ENCODE data around the gene VSNL1.
A peak's percentile ranks its signal among the peaks of the same experiment; 100 is the strongest.

Gene VSNL1

DNA sequence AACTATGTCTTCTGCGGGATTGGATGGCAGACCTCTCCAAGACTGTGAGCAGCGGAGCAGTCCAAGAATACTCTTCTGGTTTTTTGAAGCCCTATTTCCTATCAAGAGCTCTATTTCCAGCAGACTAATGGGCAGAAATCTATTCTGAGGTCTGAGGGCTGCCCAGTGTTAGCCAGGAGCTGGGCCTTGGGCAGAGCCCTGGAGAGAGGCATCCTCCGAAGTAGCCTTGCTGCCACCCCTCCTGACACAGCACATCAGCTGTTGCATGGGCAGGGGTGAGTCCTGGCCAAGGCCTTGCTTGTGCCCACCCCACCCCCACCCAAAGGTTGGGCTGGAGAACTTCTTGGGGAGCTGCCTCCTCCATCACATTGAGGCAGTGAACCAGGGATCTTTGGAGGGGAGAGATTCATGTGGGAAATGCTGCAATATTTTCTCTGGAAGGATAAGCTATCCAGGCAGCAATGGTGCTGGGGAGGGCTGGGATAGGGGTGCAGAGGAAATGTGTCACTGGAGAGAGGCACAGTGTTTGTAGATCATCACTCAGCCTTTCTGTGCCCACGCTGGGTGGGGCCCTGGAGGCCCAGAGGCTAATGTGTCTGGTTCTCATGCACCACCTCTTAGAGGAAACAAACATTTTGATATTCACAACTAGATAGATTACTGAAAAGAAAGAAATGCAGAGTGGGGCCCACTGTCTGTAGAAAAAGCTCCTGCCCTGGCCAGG, 104.7 kb downstream of the VSNL1 start:
- no peak for DNase-seq (ENCODE audit: low read depth in 2 of 2)

DNA sequence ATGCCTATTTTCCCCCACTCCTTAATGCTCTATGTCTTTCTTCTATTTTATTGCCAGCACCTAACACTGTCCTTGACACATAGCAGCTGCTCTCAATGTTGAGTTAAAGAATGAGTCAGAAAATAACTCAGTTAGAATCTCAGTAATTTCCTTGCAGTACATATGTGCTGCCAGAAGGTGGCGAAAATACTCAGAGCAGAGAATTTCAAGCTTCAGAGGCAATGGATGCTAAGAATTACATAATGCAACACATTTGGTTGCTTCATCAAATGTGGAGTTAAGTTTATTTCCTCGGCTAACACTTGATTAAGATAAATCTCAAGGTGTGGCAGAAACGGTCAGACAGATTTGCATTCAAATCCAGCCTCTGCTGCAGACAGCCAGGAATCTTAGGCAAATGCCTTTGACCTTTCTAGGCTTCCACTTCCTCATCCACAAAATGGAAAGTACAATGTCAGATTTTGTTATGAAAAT, 105.6 kb downstream of the VSNL1 start:
- DNase-seq (ENCODE audit: low read depth in 2 of 2), result peak; percentile 18 to 35

DNA sequence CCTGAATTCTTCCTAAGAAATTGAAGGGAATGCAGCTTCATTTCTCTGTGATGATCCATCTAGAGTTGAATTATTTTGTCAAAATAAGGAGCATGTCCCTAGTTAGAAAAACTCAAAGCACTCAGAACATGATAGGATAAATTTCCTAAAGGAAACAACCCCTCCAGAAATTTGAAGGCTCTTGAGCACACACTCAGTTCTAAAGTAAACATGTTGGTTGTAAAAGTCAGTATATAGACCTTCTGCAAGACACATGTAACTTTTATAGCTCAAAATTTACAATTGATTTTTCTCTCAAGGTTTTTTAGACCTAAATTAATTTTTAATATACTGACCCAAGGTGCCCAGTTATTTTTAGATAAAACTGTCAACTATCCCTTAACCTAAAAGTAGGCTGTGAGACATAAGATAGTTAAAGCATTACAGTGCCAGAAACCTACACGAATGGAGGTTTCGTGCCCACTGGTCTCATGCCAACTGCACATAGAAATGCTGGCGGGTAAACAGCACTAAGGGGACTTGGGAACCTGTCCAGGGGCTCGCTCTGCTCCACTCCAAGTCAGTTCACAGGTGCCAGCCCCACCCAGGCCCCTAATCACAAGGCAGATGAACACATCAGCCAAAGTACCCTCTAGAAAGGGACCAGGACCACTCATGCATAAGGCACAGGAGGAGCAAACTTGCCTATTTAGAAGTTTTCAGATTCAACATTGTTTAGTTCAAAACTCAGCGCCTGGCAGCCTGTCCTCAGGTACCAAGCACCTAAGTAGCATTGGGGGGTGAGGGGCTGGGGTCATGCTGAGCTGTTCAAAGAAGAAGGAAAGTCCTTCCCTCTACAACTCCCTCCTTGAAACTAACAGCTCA, 106.6 kb downstream of the VSNL1 start:
- no peak for DNase-seq (ENCODE audit: low read depth in 2 of 2)

DNA sequence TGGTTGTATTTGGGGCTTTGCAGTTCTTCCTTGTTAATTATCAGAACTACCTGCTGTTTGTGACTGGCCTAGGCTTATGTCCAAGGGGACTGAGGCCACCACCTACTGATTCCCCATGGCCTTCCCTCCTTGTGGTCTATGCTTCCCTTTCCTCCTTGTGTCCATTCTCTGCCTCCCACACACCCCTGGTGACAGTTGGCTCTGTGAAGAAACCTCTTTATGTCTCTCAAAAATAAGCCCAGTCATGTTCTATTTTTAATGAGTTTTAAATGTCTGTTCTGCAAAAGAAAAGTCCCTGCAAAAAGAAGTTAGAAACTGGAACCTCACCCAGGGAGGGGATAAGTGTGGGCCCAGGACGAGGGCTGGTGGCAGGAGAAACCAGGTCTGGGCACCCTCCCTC, 108.1 kb downstream of the VSNL1 start:
- DNase-seq (ENCODE audit: low read depth in 2 of 2), result no peak

DNA sequence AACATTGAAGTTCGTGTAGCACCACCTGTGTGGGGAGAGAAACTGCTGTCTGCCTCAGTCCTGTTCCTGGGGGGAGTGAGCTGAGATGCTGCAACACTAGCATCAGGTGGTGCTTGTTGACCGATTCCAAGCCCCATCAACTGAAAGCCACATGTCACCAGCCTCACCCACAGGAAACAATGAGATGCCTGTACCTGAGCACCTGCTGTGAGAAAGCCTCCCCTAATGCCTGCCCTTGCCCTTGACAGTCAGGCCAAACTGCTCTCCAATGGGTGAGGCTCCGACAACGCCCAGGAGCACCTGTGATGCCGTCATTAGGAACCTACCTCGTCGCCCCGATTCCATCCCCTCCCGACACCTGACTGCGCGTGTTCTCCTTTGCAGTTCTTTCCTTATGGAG, 108.5 kb downstream of the VSNL1 start:
- DNase-seq (ENCODE audit: low read depth in 2 of 2), result no peak

- no peak for DNase-seq (ENCODE audit: low read depth in 2 of 2)
These were observed 112.3 kb downstream of the VSNL1 start for GRCh38 chr2:17652681-17653394.

DNA sequence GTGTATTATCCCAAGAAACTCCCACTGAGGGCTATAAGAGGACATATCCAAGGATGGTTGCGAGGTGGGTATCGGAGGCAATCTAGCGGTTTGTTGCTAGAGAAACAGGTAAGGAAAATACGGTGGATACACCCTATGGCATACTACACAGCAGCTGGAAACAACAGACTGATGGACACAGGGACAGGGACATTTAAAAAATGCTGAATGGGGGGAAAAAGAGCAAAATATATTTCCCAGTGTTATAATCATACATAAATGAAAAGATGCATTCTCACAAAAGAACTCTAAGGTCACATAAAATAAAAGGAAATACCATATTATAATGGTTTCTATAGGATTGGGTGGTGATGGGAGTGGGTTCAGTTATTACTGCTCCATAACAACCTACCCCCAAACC, 117.3 kb downstream of the VSNL1 start:
- DNase-seq (ENCODE audit: low read depth in 2 of 2), result no peak

GRCh38 chr2:17658251-17658843, 117.9 kb downstream of the VSNL1 start:
- no peak for DNase-seq (ENCODE audit: low read depth in 2 of 2)

- no peak for DNase-seq (ENCODE audit: low read depth in 2 of 2)
These were observed 119.7 kb downstream of the VSNL1 start for GRCh38 chr2:17660219-17660618.

DNA sequence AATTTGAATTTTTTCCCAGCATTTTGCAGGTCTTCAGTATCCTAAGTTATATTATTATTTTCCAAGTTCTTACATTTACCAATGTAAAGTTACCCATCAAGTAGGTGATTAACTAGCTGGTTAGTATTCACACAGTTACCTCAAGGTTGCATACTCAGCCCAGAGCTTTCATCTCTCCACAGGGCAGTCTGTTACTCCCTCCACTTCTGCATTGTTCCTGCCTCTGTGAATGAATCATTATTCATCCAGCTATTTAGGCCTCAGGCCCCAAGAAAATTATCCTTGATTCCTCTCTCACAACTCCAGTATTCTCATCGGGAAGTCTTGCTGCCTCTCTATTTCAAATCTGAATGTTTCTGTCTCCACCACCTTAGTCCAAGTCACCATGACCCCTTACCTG, 121.0 kb downstream of the VSNL1 start:
- DNase-seq (ENCODE audit: low read depth in 2 of 2), result no peak

DNA sequence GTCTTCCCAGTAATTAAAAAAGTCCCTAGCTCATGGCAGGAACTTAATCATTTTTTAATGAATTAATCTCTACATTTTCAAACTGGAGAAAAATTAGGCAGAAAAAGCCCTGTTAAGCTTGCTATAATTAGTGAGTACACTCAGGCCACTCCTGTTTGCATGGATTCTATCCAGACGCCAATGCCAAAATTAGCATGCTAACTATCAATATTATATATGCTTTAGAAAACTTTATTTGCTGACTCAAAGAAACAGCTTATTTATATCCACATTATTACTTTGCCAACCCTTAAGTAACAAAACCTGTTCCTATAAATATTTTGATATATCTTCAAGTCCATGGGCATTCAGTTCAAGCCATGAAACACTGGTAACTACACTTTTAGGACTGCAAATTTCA, 122.2 kb downstream of the VSNL1 start:
- DNase-seq (ENCODE audit: low read depth in 2 of 2), result no peak

DNA sequence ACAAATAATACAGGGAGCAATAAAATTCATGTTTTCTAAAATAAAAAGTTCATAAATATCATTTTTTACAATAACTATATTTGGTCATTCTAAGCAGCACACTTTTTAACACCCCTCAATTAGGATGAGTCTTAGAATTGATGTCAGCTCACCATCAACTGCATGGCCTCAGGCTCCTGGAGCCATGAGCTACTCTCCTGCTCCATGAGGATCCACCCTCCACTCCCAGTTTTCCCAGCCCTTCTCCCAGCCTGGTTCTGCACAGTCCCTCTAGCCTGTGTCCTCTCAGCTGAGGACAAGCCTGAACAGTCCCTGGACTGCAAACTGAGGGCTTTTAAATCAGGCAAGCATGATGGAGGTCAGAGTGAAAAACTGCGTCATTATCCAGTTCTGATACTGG, 124.0 kb downstream of the VSNL1 start:
- no peak for DNase-seq (ENCODE audit: low read depth in 2 of 2)

GRCh38 chr2:17667898-17668297, 127.4 kb downstream of the VSNL1 start:
- DNase-seq (ENCODE audit: low read depth in 2 of 2), result no peak

DNA sequence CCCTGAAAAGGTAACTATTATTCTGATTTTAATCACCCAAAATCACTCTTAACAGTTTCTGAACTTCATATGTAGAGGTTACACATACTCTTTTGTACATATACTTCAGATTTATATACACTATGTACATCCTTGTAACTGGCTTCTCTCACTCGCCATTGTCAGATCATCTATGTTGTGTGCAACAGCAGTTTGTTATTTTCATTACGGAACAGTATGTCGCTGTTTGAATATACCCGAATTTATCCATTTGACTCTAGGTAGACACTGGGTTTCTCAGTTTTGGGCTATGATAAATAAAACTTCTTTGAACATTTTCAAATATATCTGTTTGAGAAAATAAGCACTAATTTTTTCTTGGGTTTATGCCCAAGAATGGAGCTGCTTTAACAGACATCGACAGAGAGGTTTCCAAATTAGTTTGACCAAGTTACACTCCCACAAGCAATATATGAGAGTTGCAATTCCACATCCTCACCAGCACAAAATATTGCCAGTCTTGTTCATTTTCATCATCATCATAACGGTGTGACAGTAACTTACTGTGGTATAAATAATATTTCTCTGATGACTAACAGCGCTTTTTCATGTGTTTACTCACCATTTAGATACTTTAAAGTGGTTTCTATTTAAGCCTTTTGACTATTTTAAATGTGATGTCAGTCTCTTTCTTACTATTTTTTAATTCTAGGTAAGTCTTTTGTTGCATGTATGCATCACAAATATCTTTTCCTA, 132.3 kb downstream of the VSNL1 start:
- no peak for DNase-seq (ENCODE audit: low read depth in 2 of 2)

- DNase-seq (ENCODE audit: low read depth in 2 of 2), result no peak
These were observed 134.3 kb downstream of the VSNL1 start for GRCh38 chr2:17674817-17675216.

GRCh38 chr2:17680119-17680518, 139.6 kb downstream of the VSNL1 start:
- DNase-seq (ENCODE audit: low read depth in 2 of 2), result no peak

- DNase-seq (ENCODE audit: low read depth in 2 of 2), result no peak
These were observed 141.8 kb downstream of the VSNL1 start for GRCh38 chr2:17682098-17682857.

GRCh38 chr2:17683981-17684380, 143.5 kb downstream of the VSNL1 start:
- DNase-seq (ENCODE audit: low read depth in 2 of 2), result no peak

DNA sequence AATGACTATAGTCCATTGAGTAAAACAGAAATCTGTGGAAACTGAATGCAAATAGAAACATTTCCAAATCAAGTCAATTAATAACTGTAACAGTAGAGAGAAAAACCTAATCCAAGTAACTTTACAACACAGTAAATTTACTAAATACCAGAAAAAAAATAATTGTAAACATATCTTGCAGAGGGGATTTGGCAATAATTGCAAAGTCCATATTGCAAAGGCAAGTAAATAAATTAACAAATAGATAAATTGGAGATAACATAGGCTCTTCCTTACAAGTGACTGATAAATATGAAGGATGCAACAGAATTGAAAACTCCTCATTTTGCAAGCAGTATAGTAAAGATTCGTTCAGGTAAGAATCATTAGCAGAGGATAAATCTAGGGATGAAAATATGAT, 148.1 kb downstream of the VSNL1 start:
- no peak for DNase-seq (ENCODE audit: low read depth in 2 of 2)

DNA sequence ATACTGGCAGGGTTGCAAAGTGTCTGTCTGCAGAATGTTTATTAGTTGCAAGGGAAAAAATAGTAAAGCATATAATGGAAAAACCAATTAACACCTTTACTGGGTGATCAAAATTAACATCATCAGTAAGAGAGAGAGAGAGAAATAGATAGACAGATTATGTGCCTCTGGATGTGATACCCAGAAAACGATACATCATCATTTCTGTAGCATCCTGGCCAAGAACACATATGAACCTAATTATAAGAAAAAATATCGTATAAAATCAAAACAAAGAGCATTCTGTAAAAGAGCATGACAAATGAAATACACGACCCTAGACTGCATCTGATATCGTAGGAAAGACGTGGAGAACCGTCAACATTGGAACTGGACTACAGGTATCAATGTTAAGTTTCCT, 148.5 kb downstream of the VSNL1 start:
- DNase-seq (ENCODE audit: low read depth in 2 of 2), result no peak

GRCh38 chr2:17690776-17691175, 150.3 kb downstream of the VSNL1 start:
- DNase-seq (ENCODE audit: low read depth in 2 of 2), result no peak
